HepG2 (cell line): ENCODE results near the gene IRS1. TPM values are rescaled to one million over a fixed set of nuclear protein-coding genes. Genes with fewer than 3 reads are reported as not detected.

Source experiments
- PRPF4 ChIP-seq: fragments of 200-400 bp; formaldehyde crosslinking; IDR thresholded peaks from 2 replicates; pipeline ENCODE4 v1.6.1; 2016; ENCODE audit warnings: low read length, low read depth; ENCODE audit not compliant: poor library complexity, severe bottlenecking
- ZFP36L2 ChIP-seq: sonication (generic); formaldehyde crosslinking; IDR thresholded peaks from 2 replicates; pipeline ENCODE4 v1.4.0; 2020; ENCODE audit warnings: missing genetic modification reagents
- ZNF251 ChIP-seq: sonication (generic); formaldehyde crosslinking; IDR thresholded peaks from 2 replicates; pipeline ENCODE4 v1.9.0; 2021; ENCODE audit warnings: mild to moderate bottlenecking, missing genetic modification reagents
- ZNF780A ChIP-seq: sonication (generic); formaldehyde crosslinking; IDR thresholded peaks from 2 replicates; pipeline ENCODE4 v1.8.0; 2022; ENCODE audit warnings: mild to moderate bottlenecking, missing genetic modification reagents, moderate library complexity
- polyA plus RNA-seq, 8 experiments: library from polyadenylated mRNA; depleted of rRNA in 3 of 8; stranded (reverse) in 7 of 8; unstranded in 1 of 8; fragments of >200 nt; fragmentation: Illumina TruSeq in 4 of 8; extraction: Trizol in 4 of 8; gene quantifications; 2 replicates each; pipeline versions ENCODE4 v1.2.1 to v1.2.3, GENCODE V29; 2011 to 2016; ENCODE audit warnings: low read depth in 4 of 8, missing spikeins in 1 of 8, mixed read lengths in 1 of 8; ENCODE audit not compliant: insufficient read depth in 1 of 8
- total RNA-seq, 5 experiments: library from RNA; depleted of rRNA; stranded (reverse); fragments of >200 nt; fragmentation: Illumina TruSeq; extraction: Trizol; gene quantifications; 2 replicates each; pipeline ENCODE4 v1.2.3, GENCODE V29; 2016; ENCODE audit warnings: low read depth in 1 of 5
- TF ChIP-seq, protein P1 (sequence below): sonication (generic); formaldehyde crosslinking; IDR thresholded peaks from 2 replicates; pipeline ENCODE4 v1.5.0; 2020; ENCODE audit warnings: mild to moderate bottlenecking, missing genetic modification reagents
- TF ChIP-seq, protein P2 (sequence below), 2 experiments: fragments of 450-650 bp in 1 of 2; sonication (generic) in 1 of 2; formaldehyde crosslinking in 1 of 2; IDR thresholded peaks; 2 replicates each; pipeline versions ENCODE4 v1.6.1 to v1.8.0; 2016 to 2022; ENCODE audit warnings: antibody characterized with exemption in 1 of 2, mild to moderate bottlenecking in 1 of 2, missing genetic modification reagents in 1 of 2
- TF ChIP-seq, protein P3 (sequence below): sonication (generic); formaldehyde crosslinking; IDR thresholded peaks from 2 replicates; pipeline ENCODE4 v1.9.0; 2022; ENCODE audit warnings: low read depth, missing genetic modification reagents
- TF ChIP-seq, protein P4 (sequence below): sonication (generic); formaldehyde crosslinking; IDR thresholded peaks from 2 replicates; pipeline ENCODE4 v1.4.0; 2020; ENCODE audit warnings: missing genetic modification reagents, borderline replicate concordance
- TF ChIP-seq, protein P5 (sequence below): sonication (generic); formaldehyde crosslinking; IDR thresholded peaks from 2 replicates; pipeline ENCODE4; 2020; ENCODE audit warnings: missing genetic modification reagents, mild to moderate bottlenecking, borderline replicate concordance

IRS1 gene
- total and polyA plus RNA-seq, 2 of the 13 experiments (the other 11 are each of a cell fraction or from before 2014, with no cell fraction given): 8.7 to 9.0 TPM

DNA sequence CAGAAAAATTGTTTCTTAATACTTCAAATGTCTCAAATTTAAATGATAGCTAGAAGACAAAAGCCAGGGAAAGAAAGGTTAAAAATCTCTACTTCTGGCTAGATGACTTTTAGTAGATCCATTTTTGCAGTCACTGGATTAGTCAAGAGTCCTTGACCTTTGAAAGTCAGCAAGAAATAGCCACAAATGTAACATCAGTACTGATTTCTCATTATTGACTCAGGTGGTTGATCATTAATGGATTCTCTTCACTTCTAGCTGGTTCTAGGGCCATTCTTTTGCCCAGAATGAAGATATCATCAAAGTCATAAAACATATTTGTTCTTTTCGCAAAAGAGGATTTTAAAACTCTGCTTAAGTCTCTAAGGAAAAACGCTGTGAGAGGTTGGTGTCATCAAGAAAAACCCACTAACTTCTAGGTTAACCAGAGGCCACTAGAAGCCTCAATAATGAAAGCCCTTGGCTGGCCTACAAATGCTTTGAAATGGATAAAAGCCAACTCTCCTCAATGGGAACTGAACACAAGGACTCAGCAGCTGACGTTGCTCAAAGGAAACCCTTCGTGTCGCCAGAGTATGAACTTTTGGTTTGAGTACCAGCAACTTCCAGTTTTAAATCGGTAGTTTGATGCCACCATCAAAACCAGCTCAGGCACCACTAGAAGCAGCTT, 66.3 kb downstream of the IRS1 start (continued):
- TF ChIP-seq, protein P1, sequence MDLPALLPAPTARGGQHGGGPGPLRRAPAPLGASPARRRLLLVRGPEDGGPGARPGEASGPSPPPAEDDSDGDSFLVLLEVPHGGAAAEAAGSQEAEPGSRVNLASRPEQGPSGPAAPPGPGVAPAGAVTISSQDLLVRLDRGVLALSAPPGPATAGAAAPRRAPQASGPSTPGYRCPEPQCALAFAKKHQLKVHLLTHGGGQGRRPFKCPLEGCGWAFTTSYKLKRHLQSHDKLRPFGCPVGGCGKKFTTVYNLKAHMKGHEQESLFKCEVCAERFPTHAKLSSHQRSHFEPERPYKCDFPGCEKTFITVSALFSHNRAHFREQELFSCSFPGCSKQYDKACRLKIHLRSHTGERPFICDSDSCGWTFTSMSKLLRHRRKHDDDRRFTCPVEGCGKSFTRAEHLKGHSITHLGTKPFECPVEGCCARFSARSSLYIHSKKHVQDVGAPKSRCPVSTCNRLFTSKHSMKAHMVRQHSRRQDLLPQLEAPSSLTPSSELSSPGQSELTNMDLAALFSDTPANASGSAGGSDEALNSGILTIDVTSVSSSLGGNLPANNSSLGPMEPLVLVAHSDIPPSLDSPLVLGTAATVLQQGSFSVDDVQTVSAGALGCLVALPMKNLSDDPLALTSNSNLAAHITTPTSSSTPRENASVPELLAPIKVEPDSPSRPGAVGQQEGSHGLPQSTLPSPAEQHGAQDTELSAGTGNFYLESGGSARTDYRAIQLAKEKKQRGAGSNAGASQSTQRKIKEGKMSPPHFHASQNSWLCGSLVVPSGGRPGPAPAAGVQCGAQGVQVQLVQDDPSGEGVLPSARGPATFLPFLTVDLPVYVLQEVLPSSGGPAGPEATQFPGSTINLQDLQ: no peak
- TF ChIP-seq ZNF780A (CRISPR knock-in tag): no peak
- no peak for TF ChIP-seq ZFP36L2 (CRISPR knock-in tag)
- TF ChIP-seq, protein P2, sequence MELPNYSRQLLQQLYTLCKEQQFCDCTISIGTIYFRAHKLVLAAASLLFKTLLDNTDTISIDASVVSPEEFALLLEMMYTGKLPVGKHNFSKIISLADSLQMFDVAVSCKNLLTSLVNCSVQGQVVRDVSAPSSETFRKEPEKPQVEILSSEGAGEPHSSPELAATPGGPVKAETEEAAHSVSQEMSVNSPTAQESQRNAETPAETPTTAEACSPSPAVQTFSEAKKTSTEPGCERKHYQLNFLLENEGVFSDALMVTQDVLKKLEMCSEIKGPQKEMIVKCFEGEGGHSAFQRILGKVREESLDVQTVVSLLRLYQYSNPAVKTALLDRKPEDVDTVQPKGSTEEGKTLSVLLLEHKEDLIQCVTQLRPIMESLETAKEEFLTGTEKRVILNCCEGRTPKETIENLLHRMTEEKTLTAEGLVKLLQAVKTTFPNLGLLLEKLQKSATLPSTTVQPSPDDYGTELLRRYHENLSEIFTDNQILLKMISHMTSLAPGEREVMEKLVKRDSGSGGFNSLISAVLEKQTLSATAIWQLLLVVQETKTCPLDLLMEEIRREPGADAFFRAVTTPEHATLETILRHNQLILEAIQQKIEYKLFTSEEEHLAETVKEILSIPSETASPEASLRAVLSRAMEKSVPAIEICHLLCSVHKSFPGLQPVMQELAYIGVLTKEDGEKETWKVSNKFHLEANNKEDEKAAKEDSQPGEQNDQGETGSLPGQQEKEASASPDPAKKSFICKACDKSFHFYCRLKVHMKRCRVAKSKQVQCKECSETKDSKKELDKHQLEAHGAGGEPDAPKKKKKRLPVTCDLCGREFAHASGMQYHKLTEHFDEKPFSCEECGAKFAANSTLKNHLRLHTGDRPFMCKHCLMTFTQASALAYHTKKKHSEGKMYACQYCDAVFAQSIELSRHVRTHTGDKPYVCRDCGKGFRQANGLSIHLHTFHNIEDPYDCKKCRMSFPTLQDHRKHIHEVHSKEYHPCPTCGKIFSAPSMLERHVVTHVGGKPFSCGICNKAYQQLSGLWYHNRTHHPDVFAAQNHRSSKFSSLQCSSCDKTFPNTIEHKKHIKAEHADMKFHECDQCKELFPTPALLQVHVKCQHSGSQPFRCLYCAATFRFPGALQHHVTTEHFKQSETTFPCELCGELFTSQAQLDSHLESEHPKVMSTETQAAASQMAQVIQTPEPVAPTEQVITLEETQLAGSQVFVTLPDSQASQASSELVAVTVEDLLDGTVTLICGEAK (IDR thresholded peaks at IDR 0.05): no peak
- TF ChIP-seq, protein P2 (CRISPR knock-in tag; IDR thresholded peaks at IDR 0.05): peak; percentile 34; the same call in 1 of the 2 replicates
- TF ChIP-seq, protein P3, sequence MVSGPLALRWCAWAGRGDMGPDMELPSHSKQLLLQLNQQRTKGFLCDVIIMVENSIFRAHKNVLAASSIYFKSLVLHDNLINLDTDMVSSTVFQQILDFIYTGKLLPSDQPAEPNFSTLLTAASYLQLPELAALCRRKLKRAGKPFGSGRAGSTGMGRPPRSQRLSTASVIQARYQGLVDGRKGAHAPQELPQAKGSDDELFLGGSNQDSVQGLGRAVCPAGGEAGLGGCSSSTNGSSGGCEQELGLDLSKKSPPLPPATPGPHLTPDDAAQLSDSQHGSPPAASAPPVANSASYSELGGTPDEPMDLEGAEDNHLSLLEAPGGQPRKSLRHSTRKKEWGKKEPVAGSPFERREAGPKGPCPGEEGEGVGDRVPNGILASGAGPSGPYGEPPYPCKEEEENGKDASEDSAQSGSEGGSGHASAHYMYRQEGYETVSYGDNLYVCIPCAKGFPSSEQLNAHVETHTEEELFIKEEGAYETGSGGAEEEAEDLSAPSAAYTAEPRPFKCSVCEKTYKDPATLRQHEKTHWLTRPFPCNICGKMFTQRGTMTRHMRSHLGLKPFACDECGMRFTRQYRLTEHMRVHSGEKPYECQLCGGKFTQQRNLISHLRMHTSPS: no peak
- TF ChIP-seq ZNF251 (CRISPR knock-in tag): no peak
- no peak for TF ChIP-seq PRPF4
- TF ChIP-seq, protein P4, sequence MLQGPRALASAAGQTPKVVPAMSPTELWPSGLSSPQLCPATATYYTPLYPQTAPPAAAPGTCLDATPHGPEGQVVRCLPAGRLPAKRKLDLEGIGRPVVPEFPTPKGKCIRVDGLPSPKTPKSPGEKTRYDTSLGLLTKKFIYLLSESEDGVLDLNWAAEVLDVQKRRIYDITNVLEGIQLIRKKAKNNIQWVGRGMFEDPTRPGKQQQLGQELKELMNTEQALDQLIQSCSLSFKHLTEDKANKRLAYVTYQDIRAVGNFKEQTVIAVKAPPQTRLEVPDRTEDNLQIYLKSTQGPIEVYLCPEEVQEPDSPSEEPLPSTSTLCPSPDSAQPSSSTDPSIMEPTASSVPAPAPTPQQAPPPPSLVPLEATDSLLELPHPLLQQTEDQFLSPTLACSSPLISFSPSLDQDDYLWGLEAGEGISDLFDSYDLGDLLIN: no peak
- TF ChIP-seq, protein P5, sequence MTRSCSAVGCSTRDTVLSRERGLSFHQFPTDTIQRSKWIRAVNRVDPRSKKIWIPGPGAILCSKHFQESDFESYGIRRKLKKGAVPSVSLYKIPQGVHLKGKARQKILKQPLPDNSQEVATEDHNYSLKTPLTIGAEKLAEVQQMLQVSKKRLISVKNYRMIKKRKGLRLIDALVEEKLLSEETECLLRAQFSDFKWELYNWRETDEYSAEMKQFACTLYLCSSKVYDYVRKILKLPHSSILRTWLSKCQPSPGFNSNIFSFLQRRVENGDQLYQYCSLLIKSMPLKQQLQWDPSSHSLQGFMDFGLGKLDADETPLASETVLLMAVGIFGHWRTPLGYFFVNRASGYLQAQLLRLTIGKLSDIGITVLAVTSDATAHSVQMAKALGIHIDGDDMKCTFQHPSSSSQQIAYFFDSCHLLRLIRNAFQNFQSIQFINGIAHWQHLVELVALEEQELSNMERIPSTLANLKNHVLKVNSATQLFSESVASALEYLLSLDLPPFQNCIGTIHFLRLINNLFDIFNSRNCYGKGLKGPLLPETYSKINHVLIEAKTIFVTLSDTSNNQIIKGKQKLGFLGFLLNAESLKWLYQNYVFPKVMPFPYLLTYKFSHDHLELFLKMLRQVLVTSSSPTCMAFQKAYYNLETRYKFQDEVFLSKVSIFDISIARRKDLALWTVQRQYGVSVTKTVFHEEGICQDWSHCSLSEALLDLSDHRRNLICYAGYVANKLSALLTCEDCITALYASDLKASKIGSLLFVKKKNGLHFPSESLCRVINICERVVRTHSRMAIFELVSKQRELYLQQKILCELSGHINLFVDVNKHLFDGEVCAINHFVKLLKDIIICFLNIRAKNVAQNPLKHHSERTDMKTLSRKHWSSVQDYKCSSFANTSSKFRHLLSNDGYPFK (CRISPR knock-in tag): no peak
